Neural progenitor cell (in vitro differentiated cells): Measurements from ENCODE around the gene RGS10.

ENCODE experiments used
- EZH2 ChIP-seq: fragments of 200-600 bp; sonication (generic); IDR thresholded peaks from 2 replicates; pipeline ENCODE4 v1.6.1; 2017; ENCODE audit warnings: antibody characterized with exemption, mild to moderate bottlenecking, moderate library complexity
- EZH2phosphoT487 ChIP-seq: fragments of 200-600 bp; sonication (generic); IDR thresholded peaks from 2 replicates; pipeline ENCODE4 v1.6.1; 2017; ENCODE audit warnings: antibody characterized with exemption
- TF ChIP-seq, protein P1 (sequence below): fragments of 200-600 bp; sonication (generic); IDR thresholded peaks from 2 replicates; pipeline ENCODE4 v1.5.1; 2017; ENCODE audit warnings: antibody characterized with exemption, mild to moderate bottlenecking

DNA sequence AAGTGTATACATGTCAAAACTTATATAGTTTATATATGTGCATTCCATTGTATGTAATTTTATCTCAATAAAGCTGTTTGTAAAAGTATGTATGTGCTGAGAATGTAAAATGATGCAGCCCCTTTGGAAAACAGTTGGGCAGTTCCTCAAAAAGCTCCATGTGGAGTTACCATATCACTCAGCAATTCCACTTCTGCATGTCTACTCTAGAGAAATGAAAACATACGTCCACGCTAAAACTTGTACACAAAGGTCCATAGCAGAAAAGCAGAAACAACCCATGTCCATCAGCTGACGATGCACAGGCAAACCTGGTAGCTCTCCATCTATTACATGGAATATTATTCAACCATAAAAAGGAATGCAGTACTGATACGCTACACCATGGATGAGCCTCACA is 8.3 kb upstream of the RGS10 start:
- TF ChIP-seq, protein P1, sequence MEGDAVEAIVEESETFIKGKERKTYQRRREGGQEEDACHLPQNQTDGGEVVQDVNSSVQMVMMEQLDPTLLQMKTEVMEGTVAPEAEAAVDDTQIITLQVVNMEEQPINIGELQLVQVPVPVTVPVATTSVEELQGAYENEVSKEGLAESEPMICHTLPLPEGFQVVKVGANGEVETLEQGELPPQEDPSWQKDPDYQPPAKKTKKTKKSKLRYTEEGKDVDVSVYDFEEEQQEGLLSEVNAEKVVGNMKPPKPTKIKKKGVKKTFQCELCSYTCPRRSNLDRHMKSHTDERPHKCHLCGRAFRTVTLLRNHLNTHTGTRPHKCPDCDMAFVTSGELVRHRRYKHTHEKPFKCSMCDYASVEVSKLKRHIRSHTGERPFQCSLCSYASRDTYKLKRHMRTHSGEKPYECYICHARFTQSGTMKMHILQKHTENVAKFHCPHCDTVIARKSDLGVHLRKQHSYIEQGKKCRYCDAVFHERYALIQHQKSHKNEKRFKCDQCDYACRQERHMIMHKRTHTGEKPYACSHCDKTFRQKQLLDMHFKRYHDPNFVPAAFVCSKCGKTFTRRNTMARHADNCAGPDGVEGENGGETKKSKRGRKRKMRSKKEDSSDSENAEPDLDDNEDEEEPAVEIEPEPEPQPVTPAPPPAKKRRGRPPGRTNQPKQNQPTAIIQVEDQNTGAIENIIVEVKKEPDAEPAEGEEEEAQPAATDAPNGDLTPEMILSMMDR = no peak
- TF ChIP-seq EZH2 = no peak
- TF ChIP-seq EZH2phosphoT487 = no peak
